ENCODE measurements around the gene LIN28B.

DNA sequence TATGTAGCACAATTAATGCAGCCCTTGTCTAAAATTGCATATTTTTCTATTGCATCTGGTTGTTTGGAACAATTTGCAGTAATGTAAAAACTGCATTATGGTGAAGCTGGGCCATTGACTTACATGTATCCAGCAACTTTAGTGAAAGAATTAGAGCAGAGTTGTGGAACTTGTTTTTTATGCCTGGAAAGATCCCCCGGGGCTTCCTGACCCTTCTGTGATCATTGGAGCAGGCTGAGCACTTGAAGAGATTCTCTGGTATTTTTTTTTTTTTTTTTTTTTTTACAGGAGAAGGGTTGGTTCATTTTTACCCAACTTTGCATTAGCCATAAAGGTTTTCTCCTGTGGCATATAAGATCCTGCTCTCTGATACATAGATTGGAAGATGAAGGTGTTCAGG, 45.0 kb downstream of the LIN28B start:
- TF ChIP-seq, protein P1, sequence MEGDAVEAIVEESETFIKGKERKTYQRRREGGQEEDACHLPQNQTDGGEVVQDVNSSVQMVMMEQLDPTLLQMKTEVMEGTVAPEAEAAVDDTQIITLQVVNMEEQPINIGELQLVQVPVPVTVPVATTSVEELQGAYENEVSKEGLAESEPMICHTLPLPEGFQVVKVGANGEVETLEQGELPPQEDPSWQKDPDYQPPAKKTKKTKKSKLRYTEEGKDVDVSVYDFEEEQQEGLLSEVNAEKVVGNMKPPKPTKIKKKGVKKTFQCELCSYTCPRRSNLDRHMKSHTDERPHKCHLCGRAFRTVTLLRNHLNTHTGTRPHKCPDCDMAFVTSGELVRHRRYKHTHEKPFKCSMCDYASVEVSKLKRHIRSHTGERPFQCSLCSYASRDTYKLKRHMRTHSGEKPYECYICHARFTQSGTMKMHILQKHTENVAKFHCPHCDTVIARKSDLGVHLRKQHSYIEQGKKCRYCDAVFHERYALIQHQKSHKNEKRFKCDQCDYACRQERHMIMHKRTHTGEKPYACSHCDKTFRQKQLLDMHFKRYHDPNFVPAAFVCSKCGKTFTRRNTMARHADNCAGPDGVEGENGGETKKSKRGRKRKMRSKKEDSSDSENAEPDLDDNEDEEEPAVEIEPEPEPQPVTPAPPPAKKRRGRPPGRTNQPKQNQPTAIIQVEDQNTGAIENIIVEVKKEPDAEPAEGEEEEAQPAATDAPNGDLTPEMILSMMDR (conservative IDR thresholded peaks at IDR 0.05; ENCODE audit: low read depth, low read length) = no peak
- no peak for TF ChIP-seq POLR2A (IDR thresholded peaks at IDR 0.05; ENCODE audit: low read depth, low read length)
